HepG2 (cell line): ENCODE data around the gene TAF3. TPM values are rescaled to one million over a fixed set of nuclear protein-coding genes. Genes with fewer than 3 reads are reported as not detected.

Experiments used
- CEBPB ChIP-seq: IDR thresholded peaks from 2 replicates; pipeline ENCODE4 v1.6.1; 2011; ENCODE audit warnings: low read depth, low read length, improper control_type of control experiment, borderline replicate concordance
- CEBPG ChIP-seq: IDR thresholded peaks from 2 replicates; pipeline ENCODE4 v1.6.1; 2016
- FOSL2 ChIP-seq: sonication (generic); formaldehyde crosslinking; IDR thresholded peaks from 2 replicates; pipeline ENCODE4 v1.4.0; 2020; ENCODE audit warnings: missing genetic modification reagents
- HCFC1 ChIP-seq: fragments of 150-350 bp; IDR thresholded peaks from 2 replicates; pipeline ENCODE4 v1.6.1; 2014; ENCODE audit warnings: low read depth, low read length
- MLXIP ChIP-seq: sonication (generic); formaldehyde crosslinking; IDR thresholded peaks from 2 replicates; pipeline ENCODE4 v1.9.0; 2021; ENCODE audit warnings: missing genetic modification reagents, borderline replicate concordance
- ONECUT2 ChIP-seq: sonication (generic); formaldehyde crosslinking; IDR thresholded peaks from 2 replicates; pipeline ENCODE4 v1.4.0; 2020; ENCODE audit warnings: missing genetic modification reagents
- RARG ChIP-seq: sonication (generic); formaldehyde crosslinking; IDR thresholded peaks from 2 replicates; pipeline ENCODE4 v1.4.0; 2020; ENCODE audit warnings: low read depth, mild to moderate bottlenecking, missing genetic modification reagents
- SKI ChIP-seq: fragments of 450-650 bp; IDR thresholded peaks from one replicate; pipeline ENCODE4 v1.6.1; 2018; ENCODE audit warnings: mild to moderate bottlenecking; ENCODE audit not compliant: partially characterized antibody
- ZBTB1 ChIP-seq: sonication (generic); formaldehyde crosslinking; IDR thresholded peaks from 2 replicates; pipeline ENCODE4 v1.4.0; 2020; ENCODE audit warnings: missing genetic modification reagents, borderline replicate concordance
- ZNF275 ChIP-seq: sonication (generic); formaldehyde crosslinking; IDR thresholded peaks from 2 replicates; pipeline ENCODE4 v1.8.0; 2022; ENCODE audit warnings: missing genetic modification reagents, mild to moderate bottlenecking, inconsistent platforms, borderline replicate concordance
- ZNF724P ChIP-seq: sonication (generic); formaldehyde crosslinking; IDR thresholded peaks from 2 replicates; pipeline ENCODE4 v1.8.0; 2022; ENCODE audit warnings: missing genetic modification reagents, borderline replicate concordance
- ZNF775 ChIP-seq: sonication (generic); formaldehyde crosslinking; IDR thresholded peaks from 2 replicates; pipeline ENCODE4 v1.4.0; 2020; ENCODE audit warnings: missing genetic modification reagents, mild to moderate bottlenecking, moderate library complexity, borderline replicate concordance
- polyA plus RNA-seq, 8 experiments: library from polyadenylated mRNA; depleted of rRNA in 3 of 8; stranded (reverse) in 7 of 8; unstranded in 1 of 8; fragments of >200 nt; fragmentation: Illumina TruSeq in 4 of 8; extraction: Trizol in 4 of 8; gene quantifications; 2 replicates each; pipeline versions ENCODE4 v1.2.1 to v1.2.3, GENCODE V29; 2011 to 2016; ENCODE audit warnings: low read depth in 4 of 8, missing spikeins in 1 of 8, mixed read lengths in 1 of 8; ENCODE audit not compliant: insufficient read depth in 1 of 8
- total RNA-seq, 5 experiments: library from RNA; depleted of rRNA; stranded (reverse); fragments of >200 nt; fragmentation: Illumina TruSeq; extraction: Trizol; gene quantifications; 2 replicates each; pipeline ENCODE4 v1.2.3, GENCODE V29; 2016; ENCODE audit warnings: low read depth in 1 of 5
- TF ChIP-seq, protein P1 (sequence below): sonication (generic); formaldehyde crosslinking; IDR thresholded peaks from 2 replicates; pipeline ENCODE4 v1.8.1; 2022; ENCODE audit warnings: low read depth, mild to moderate bottlenecking, missing genetic modification reagents
- TF ChIP-seq, protein P2 (sequence below): sonication (generic); formaldehyde crosslinking; IDR thresholded peaks from 2 replicates; pipeline ENCODE4 v1.4.0; 2020; ENCODE audit warnings: mild to moderate bottlenecking, missing genetic modification reagents
- TF ChIP-seq, protein P3 (sequence below): sonication (generic); formaldehyde crosslinking; IDR thresholded peaks from 2 replicates; pipeline ENCODE4 v1.5.0; 2020; ENCODE audit warnings: mild to moderate bottlenecking, missing genetic modification reagents

Gene TAF3
- total and polyA plus RNA-seq, 2 of the 13 experiments (the other 11 are each of a cell fraction or from before 2014, with no cell fraction given), result 1.7 to 2.9 TPM

DNA sequence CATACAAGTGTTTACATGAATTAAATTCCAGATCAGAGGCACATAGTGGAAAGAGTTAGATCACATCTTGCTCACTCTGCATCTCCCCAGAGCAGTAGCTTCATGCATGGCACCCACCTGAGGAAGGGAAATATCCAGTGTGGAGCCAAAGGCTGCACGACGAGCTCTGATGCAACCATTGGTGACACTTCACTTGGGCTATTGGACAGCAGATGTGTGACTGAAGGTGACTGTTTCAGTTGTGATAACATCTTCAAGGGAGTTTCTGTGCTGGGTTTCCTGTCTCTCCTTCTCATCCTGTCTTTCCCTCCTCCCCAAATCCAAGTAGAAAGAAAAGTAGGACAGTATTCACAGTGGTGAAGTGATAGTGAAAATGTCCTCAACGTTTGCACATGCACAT lies 115.0 kb downstream of the TAF3 start (continued):
- TF ChIP-seq, protein P1, sequence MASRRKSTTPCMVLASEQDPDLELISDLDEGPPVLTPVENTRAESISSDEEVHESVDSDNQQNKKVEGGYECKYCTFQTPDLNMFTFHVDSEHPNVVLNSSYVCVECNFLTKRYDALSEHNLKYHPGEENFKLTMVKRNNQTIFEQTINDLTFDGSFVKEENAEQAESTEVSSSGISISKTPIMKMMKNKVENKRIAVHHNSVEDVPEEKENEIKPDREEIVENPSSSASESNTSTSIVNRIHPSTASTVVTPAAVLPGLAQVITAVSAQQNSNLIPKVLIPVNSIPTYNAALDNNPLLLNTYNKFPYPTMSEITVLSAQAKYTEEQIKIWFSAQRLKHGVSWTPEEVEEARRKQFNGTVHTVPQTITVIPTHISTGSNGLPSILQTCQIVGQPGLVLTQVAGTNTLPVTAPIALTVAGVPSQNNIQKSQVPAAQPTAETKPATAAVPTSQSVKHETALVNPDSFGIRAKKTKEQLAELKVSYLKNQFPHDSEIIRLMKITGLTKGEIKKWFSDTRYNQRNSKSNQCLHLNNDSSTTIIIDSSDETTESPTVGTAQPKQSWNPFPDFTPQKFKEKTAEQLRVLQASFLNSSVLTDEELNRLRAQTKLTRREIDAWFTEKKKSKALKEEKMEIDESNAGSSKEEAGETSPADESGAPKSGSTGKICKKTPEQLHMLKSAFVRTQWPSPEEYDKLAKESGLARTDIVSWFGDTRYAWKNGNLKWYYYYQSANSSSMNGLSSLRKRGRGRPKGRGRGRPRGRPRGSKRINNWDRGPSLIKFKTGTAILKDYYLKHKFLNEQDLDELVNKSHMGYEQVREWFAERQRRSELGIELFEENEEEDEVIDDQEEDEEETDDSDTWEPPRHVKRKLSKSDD, result no peak
- TF ChIP-seq ZNF775 (no peak), CEBPB (peak; percentile 59; the same call in 1 of the 2 replicates), RARG (CRISPR knock-in tag) (no peak), SKI (peak; percentile 9), ZNF275 (CRISPR knock-in tag) (no peak), FOSL2 (CRISPR knock-in tag) (peak; percentile 17; the same call in 1 of the 2 replicates), MLXIP (CRISPR knock-in tag) (no peak), ZNF724P (CRISPR knock-in tag) (no peak), CEBPG (CRISPR knock-in tag) (peak; percentile 77), ZBTB1 (no peak), HCFC1 (no peak), ONECUT2 (CRISPR knock-in tag) (no peak)
- TF ChIP-seq, protein P2, sequence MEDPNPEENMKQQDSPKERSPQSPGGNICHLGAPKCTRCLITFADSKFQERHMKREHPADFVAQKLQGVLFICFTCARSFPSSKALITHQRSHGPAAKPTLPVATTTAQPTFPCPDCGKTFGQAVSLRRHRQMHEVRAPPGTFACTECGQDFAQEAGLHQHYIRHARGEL, result no peak
- TF ChIP-seq, protein P3, sequence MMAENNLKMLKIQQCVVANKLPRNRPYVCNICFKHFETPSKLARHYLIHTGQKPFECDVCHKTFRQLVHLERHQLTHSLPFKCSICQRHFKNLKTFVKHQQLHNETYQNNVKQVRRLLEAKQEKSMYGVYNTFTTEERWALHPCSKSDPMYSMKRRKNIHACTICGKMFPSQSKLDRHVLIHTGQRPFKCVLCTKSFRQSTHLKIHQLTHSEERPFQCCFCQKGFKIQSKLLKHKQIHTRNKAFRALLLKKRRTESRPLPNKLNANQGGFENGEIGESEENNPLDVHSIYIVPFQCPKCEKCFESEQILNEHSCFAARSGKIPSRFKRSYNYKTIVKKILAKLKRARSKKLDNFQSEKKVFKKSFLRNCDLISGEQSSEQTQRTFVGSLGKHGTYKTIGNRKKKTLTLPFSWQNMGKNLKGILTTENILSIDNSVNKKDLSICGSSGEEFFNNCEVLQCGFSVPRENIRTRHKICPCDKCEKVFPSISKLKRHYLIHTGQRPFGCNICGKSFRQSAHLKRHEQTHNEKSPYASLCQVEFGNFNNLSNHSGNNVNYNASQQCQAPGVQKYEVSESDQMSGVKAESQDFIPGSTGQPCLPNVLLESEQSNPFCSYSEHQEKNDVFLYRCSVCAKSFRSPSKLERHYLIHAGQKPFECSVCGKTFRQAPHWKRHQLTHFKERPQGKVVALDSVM (CRISPR knock-in tag), result no peak
